Measurements from ENCODE around the gene NEDD1.

The NEDD1 gene

GRCh38 chr12:96886998-96887677, 19.9 kb upstream of the NEDD1 start:
- H3K4me3 Mint-ChIP-seq: no peak overlapping the region
- no peak for DNase-seq
- no peaks in the 10 kb centered on the region for H3K4me1 Mint-ChIP-seq
- no peak for ATAC-seq
- H3K9me3 Mint-ChIP-seq: no peaks in the 10 kb centered on the region
- no peak overlapping the region for H3K27ac Mint-ChIP-seq
- H3K27me3 Mint-ChIP-seq: peaks cover 8% of the 10 kb centered on the region

DNA sequence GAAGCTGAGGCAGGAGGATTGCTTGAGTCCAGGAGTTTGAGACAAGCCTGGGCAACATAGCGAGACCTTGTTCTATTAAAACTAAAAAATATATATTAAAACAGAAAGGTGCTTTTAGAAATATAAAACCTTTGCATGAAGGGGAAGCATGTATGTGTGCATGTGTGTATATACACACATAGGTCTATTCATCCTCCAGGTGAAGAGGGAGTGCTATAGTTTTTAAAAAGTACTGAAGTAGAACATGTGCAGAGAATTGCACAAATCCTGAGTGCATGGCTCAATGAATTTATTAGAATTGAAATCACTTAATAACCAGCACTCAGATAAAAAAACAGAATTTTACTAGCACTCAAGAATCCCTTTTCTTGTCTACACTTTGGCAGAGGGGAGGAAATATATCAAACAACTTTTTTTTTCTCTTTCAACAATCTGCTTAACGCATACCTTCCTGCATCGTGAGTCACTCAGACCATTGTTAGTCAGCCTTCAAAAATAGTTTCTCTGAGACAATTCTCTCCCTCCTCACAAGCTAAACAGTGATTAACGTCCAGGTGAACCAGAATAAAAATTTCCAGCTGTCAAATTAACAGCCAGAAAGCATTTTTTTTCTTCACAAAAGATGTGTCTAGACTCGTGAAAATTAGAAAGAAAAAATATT, 17.7 kb upstream of the NEDD1 start:
- no peak overlapping the region for H3K4me3 Mint-ChIP-seq

GRCh38 chr12:96890331-96890730, 16.7 kb upstream of the NEDD1 start:
- H3K27me3 Mint-ChIP-seq: peaks cover 8% of the 10 kb centered on the region

More for the DNA sequence above, 17.7 kb upstream of the NEDD1 start:
- Mint-ChIP-seq H3K27ac (no peak overlapping the region), H3K9me3 (no peaks in the 10 kb centered on the region), H3K4me1 (no peaks in the 10 kb centered on the region), H3K27me3 (peaks cover 8% of the 10 kb centered on the region)
- ATAC-seq (no peak), DNase-seq (no peak)

DNA sequence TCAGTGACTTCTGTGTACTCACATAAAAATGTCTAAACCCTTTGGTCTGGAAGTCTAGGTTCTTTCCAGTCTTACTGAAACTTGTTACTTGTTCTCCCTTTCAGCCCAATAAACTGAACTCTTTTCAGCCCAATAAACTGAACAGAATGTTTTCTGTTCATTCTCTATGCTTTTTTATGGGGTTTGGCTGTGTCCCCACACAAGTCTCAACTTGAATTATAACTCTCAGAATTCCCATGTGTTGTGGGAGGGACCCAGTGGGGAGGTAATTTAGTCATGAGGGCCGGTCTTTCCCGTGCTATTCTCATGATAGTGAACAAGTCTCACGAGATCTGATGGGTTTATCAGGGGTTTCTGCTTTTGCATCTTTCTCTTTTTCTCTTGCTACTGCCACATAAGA, 15.0 kb upstream of the NEDD1 start:
- ATAC-seq: no peak
- Mint-ChIP-seq H3K4me1 (no peaks in the 10 kb centered on the region), H3K9me3 (no peaks in the 10 kb centered on the region), H3K27ac (no peak overlapping the region), H3K4me3 (no peak overlapping the region), H3K27me3 (peaks cover 8% of the 10 kb centered on the region)
- DNase-seq: no peak

More at GRCh38 chr12:96890331-96890730, 16.7 kb upstream of the NEDD1 start:
- no peaks in the 10 kb centered on the region for H3K9me3 Mint-ChIP-seq
- H3K4me1 Mint-ChIP-seq: no peaks in the 10 kb centered on the region
- no peak overlapping the region for H3K27ac Mint-ChIP-seq
- ATAC-seq (no peak), DNase-seq (no peak)
- no peak overlapping the region for H3K4me3 Mint-ChIP-seq

DNA sequence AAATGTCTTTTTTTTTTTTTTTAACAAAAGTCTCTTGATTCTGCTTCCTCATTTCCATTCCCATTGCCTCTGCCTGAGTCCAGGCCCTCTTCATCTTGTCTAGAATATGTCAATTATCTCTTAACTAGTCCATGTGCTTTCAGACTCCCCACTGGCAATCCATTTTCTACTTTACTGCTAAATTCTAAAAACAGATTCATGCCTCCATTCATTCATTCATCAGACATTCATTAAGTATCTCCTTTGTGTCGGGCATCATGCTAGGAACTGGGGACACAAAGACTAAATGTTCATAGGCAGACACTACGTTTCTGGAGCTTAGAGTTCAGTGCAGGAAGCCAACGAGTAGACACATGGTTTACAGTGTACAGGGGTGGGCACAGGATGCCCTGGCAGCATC, 9.6 kb upstream of the NEDD1 start:
- H3K4me3 Mint-ChIP-seq: no peak overlapping the region
- H3K27me3 Mint-ChIP-seq: no peaks in the 10 kb centered on the region
- H3K4me1 Mint-ChIP-seq: no peaks in the 10 kb centered on the region
- ATAC-seq: no peak
- DNase-seq: no peak
- H3K9me3 Mint-ChIP-seq: no peaks in the 10 kb centered on the region
- no peak overlapping the region for H3K27ac Mint-ChIP-seq

DNA sequence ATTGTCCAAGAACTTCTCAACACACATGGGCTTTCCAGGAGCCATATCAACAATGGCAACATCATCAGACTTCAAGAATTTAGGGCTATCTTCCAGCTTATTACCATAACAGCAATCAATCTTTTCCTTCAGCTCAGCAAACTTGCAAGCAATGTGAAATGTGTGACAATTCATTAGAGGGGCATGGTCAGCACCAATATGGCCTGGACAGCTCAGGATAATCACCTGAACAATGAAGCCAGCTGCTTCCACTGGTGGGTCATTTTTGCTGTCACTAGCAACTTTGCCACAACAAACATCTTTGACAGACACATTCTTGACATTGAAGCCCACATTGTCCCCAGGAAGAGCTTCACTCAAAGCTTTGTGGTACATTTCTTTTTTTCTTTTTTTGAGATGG, 5.9 kb upstream of the NEDD1 start:
- Mint-ChIP-seq H3K4me1 (peaks cover 4% of the 10 kb centered on the region), H3K9me3 (no peaks in the 10 kb centered on the region)

GRCh38 chr12:96902076-96902475, 5.0 kb upstream of the NEDD1 start:
- no peak for DNase-seq

More for the DNA sequence above, 5.9 kb upstream of the NEDD1 start:
- Mint-ChIP-seq H3K27ac (no peak overlapping the region), H3K4me3 (no peak overlapping the region), H3K27me3 (no peaks in the 10 kb centered on the region)
- no peak for DNase-seq
- no peak for ATAC-seq

DNA sequence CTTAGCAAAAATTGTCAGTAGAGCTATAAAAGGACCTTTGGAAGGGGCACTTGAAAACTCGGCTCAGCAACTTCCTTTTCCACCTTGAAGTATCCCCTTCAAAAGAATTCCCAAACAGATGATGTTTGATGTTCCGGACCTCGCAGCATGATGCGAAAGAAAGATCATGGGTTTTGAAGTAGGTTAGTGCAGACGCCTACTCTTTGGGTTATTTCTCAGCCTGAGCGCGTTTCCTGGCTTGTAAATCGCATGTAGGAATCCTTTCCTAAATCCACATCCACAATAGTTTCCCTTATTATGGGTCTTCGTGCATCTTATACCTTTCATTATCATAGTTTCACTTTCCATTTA, 584 bp upstream of the NEDD1 start:
- Mint-ChIP-seq H3K27me3 (no peaks in the 10 kb centered on the region), H3K4me3 (peak overlapping the region; percentile 95 to 96), H3K4me1 (peaks cover 42% of the 10 kb centered on the region), H3K9me3 (no peaks in the 10 kb centered on the region), H3K27ac (peak overlapping the region; percentile 99)
- no peak for ATAC-seq
- no peak for DNase-seq

More at GRCh38 chr12:96902076-96902475, 5.0 kb upstream of the NEDD1 start:
- Mint-ChIP-seq H3K9me3 (no peaks in the 10 kb centered on the region), H3K27me3 (no peaks in the 10 kb centered on the region), H3K4me1 (peaks cover 10% of the 10 kb centered on the region), H3K4me3 (no peak overlapping the region), H3K27ac (no peak overlapping the region)
- ATAC-seq: no peak

DNA sequence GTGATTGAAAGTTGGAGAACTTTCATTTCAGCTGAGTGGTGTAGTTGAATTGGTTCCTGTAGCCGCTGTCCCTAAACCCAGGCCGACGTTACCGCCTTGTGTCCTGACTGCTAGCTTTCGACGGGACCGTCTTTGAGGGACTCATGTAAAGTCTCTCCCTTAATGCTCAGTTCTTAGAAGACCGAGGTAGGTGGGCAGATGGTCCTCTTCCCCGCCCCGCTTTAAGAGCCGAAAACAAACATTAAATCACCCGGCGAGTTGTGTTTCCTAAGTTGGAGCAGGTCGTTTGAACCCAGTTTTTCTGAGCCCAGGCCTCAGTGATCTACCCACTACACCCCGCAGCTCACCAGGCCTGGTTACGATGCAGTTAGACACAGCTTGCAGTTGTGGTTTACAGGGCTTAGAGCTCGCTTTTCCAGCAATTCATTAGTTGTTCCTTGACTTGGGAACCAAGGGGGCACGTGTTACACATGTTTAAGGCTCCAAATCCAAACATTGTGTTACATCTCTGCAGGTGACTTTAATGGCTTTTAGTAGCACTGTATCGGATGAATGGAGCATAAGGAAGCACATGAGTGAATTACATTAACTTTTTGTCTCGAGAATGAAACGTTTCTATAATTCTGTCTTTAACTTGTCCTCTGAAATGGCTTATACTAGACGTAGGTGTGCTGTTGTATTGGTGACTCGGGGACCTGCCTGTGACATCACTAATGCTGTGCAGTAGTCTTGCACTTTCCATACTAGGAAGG, 790 bp downstream of the NEDD1 start:
- Mint-ChIP-seq H3K27me3 (no peaks in the 10 kb centered on the region), H3K27ac (peak overlapping the region; percentile 91 to 97), H3K9me3 (no peaks in the 10 kb centered on the region), H3K4me1 (peaks cover 45% of the 10 kb centered on the region), H3K4me3 (peak overlapping the region; percentile 95 to 96)
- ATAC-seq (peak; percentile 47), DNase-seq (peak; percentile 25 to 26)

DNA sequence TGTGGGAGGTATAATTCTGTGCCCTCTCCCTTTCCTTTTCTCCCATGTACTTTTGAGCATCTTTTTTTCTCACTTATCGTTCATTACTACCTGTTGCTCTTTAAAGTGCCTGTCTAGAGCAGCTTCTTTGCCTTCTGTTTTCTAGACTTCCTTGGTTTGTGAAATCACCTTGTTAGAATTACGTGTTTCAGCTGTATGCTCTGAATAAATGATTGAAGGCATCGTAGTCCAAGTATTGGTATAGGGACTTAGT, 1.3 kb downstream of the NEDD1 start:
- Mint-ChIP-seq H3K4me3 (peak overlapping the region; percentile 95 to 96), H3K9me3 (no peaks in the 10 kb centered on the region), H3K27me3 (no peaks in the 10 kb centered on the region), H3K27ac (peak overlapping the region in 1 of 2 donors; percentile 91), H3K4me1 (peaks cover 50% of the 10 kb centered on the region)
- ATAC-seq (no peak), DNase-seq (no peak)

DNA sequence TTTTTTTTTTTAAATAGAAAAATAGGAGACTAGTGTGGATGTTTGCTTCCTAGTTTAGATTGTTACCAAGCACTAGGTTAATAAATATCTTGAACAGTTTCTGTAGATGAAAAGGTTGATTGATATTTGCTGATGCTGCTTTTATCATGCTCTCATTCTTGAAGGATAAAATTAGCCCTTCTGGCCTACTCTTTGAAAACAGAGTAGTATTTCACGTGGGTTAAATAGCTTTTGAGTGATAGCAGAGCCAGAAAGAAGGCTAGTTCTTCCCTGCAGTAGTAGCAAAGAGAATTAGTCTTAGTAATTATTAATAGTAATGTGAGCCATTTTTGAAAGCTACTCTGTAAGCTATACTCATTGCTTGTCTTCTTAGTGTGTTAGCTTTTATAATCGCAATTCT, 5.2 kb downstream of the NEDD1 start:
- no peaks in the 10 kb centered on the region for H3K27me3 Mint-ChIP-seq
- H3K4me3 Mint-ChIP-seq: no peak overlapping the region
- DNase-seq: no peak
- peaks cover 8 to 11% of the 10 kb centered on the region in 2 donors for H3K9me3 Mint-ChIP-seq
- no peak overlapping the region for H3K27ac Mint-ChIP-seq
- ATAC-seq: no peak
- H3K4me1 Mint-ChIP-seq: peaks cover 50% of the 10 kb centered on the region

GRCh38 chr12:96912943-96913342, 5.9 kb downstream of the NEDD1 start:
- Mint-ChIP-seq H3K27me3 (no peaks in the 10 kb centered on the region), H3K27ac (no peak overlapping the region), H3K4me1 (peaks cover 49% of the 10 kb centered on the region), H3K9me3 (peaks cover 8 to 11% of the 10 kb centered on the region in 2 donors), H3K4me3 (no peak overlapping the region)
- ATAC-seq (no peak), DNase-seq (no peak)

DNA sequence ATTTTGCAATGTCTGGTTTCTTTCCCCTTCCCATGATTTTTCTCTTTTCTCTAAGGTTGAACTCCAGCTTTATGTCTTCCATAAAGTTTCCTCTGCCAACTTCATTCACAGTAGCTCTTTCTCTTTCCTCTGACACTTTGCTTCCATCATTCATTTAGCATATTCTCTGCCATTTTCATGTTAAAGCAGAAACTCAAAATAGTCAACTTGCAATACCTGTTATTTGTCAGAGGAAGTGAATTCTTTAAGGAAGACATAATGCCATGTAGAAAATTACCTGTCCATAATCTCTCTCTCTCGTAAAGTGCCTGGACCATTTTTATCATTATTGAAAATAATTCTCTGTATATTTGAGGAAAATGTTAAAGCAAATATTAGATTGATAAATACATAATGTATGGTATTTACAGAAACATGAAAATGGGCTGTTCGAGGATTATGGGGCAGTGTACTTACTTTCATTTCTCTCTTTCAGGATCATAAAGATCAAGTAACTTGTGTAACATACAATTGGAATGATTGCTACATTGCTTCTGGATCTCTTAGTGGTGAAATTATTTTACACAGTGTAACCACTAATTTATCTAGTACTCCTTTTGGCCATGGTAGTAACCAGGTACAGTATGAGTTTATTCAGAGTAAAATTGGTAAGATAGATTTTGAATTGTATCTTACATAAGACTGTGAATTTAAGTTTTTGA, 12.6 kb downstream of the NEDD1 start:
- no peak overlapping the region for H3K27ac Mint-ChIP-seq
- peaks cover 9% of the 10 kb centered on the region for H3K4me1 Mint-ChIP-seq
- no peaks in the 10 kb centered on the region for H3K27me3 Mint-ChIP-seq
- DNase-seq (no peak), ATAC-seq (no peak)
- no peak overlapping the region for H3K4me3 Mint-ChIP-seq
- peaks cover 8 to 11% of the 10 kb centered on the region in 2 donors for H3K9me3 Mint-ChIP-seq

DNA sequence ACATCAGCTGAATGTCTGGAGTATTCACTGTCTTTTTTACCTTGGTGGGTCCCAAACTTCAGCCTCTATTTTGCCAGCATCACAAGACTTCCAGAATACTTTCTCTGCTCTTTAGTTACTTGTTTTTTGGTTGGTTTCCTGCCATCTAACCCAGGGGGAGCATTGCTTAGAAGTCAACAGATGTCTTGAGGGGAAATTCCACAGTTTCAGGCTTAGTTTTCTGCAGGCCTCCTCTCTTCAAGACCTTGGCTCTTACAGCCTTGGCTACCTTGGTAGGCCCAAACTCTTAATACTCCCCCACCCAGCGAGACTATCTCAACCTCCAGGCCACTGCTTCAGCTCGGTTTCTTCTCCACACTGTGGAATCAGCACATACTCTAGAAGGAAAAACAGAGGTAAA, 41.7 kb downstream of the NEDD1 start:
- DNase-seq: no peak
- Mint-ChIP-seq H3K27ac (no peak overlapping the region), H3K27me3 (no peaks in the 10 kb centered on the region), H3K4me3 (no peak overlapping the region), H3K9me3 (no peaks in the 10 kb centered on the region), H3K4me1 (no peaks in the 10 kb centered on the region)
- ATAC-seq: no peak

DNA sequence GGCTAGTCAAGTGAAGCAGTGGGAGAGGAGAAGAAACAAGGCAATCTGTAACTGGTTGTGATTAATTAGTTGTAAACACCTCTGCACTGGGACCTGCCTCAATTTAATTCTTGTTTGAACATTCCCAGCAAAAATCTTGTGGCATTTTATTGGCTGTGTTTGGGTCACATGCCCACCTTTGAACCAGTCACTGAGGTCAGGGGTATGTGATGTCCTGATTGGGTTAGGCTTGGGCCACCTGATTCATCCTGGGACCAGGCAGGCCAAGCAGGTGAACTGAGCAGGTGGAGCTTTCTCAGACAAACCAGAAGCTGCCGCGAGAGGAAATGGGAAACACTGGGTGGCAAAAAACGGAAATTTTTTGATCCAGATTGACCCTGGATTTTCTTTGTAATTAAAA, 72.5 kb downstream of the NEDD1 start:
- Mint-ChIP-seq H3K9me3 (no peaks in the 10 kb centered on the region), H3K27me3 (peaks cover 4% of the 10 kb centered on the region), H3K4me3 (no peak overlapping the region), H3K4me1 (no peaks in the 10 kb centered on the region), H3K27ac (no peak overlapping the region)
- no peak for ATAC-seq
- no peak for DNase-seq

DNA sequence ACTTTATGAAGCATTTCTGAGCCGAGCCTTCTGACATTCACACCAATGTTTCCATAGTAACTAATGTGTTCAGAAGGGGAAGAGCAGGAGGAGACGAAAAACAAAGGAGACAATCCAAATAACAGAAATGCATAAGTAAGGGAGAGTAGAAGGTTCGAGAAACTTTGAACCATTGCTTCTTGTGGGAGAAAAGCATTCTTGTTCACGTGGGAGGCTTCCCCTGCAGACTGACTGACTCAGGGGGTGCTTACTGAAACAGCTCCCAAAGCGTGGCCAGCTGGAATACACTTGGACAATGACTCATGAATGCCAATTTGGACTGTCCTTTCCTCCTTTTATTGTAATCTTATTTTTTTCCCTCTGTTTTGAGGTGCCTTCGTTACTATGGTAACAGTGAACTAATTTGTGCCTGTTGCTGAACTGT, 73.9 kb downstream of the NEDD1 start:
- Mint-ChIP-seq H3K4me1 (peaks cover 9% of the 10 kb centered on the region), H3K27me3 (peaks cover 18% of the 10 kb centered on the region), H3K4me3 (no peak overlapping the region), H3K27ac (no peak overlapping the region), H3K9me3 (no peaks in the 10 kb centered on the region)
- DNase-seq (no peak), ATAC-seq (no peak)

Measured in stimulated activated naive CD8-positive, alpha-beta T cell treated with anti-CD3 and anti-CD28 coated beads, Interleukin-15, amount 100 ng/mL, for 72 hours (primary cell).